ENCODE measurements around the gene CFAP99.
"Not testable (repeated sequence)": the region's sequence is repeated elsewhere in the genome, so short reads cannot be mapped to it uniquely, and the experiment has no call there.

CFAP99 gene

DNA sequence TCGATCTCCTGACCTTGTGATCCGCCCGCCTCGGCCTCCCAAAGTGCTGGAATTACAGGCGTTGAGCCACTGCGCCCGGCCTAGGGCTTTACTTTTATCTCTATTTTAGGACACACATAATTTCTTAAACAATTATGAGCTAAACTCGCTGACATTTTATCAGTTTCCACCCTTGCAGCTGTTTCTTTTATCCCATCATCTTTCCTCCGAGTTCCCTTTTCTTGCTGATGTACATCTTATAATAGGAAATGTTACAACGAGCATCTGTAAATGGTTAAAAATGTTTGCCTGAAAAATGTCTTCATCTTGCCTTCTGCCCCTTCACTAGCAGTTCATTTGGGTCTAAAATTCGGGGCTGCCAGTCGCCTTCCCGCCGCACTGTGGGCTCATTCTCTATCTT, 41.5 kb upstream of the CFAP99 start:
- DNase-seq (ENCODE audit: low spot score) = no peak
- TF ChIP-seq, protein P1, sequence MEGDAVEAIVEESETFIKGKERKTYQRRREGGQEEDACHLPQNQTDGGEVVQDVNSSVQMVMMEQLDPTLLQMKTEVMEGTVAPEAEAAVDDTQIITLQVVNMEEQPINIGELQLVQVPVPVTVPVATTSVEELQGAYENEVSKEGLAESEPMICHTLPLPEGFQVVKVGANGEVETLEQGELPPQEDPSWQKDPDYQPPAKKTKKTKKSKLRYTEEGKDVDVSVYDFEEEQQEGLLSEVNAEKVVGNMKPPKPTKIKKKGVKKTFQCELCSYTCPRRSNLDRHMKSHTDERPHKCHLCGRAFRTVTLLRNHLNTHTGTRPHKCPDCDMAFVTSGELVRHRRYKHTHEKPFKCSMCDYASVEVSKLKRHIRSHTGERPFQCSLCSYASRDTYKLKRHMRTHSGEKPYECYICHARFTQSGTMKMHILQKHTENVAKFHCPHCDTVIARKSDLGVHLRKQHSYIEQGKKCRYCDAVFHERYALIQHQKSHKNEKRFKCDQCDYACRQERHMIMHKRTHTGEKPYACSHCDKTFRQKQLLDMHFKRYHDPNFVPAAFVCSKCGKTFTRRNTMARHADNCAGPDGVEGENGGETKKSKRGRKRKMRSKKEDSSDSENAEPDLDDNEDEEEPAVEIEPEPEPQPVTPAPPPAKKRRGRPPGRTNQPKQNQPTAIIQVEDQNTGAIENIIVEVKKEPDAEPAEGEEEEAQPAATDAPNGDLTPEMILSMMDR (IDR thresholded peaks at IDR 0.05; ENCODE audit: extremely low read depth, missing control alignments) = no peak

DNA sequence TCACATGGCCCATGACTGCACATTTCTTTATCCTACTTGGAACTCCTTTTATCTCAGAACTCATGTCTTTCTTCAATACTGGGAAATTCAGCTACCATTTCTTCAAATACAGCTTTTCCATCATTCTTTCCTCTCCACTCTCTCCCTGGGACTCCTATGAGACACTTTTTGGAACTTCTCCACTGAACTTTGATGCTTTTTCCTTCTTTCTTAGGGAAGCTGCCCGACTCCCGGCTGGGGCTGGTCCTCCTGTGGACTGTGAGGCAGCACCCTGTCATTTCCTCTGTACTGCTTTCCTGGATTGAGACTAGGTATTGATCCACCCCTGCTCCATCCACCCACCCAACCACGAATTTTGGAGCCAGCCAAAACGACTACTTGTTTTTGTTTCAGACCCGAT, 40.4 kb upstream of the CFAP99 start:
- TF ChIP-seq, protein P1 (IDR thresholded peaks at IDR 0.05; ENCODE audit: extremely low read depth, missing control alignments) = no peak
- DNase-seq (ENCODE audit: low spot score) = no peak

DNA sequence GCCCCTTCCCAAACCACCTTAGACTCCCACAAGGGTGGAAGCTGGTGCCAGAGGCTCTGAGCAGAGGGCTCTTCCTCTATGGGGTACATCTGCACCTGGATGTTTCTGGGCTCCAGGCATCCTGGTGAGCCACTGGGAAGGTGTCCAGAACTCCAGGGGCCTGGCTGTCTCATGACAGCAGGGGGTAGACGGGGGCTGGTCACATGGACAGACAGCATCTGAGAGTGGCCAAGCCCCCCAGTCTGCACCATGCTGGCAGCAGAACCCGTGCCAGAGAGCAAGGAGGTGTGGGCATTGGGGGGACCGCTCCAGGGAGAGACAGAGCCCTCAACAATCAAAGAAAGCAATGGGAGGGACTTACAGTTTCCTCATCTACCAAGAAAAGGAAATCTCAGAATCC, 39.9 kb upstream of the CFAP99 start:
- no peak for DNase-seq (ENCODE audit: low spot score)
- TF ChIP-seq, protein P1 (IDR thresholded peaks at IDR 0.05; ENCODE audit: extremely low read depth, missing control alignments) = no peak

DNA sequence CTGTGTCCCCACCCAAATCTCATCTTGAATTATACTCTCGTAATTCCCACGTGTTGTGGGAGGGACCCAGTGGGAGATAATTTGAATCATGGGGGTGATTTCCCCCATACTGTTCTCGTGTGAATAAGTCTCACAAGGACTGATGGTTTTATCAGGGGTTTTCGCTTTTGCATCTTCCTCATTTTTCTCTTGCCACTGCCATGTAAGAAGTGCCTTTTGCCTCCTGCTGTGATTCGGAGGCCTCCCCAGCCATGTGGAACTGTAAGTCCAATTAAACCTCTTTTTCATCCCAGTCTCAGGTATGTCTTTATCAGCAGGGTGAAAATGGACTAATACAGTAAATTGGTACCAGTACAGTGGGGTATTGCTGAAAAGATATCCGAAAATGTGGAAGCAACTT, 38.2 kb upstream of the CFAP99 start:
- DNase-seq (ENCODE audit: low spot score) = not testable (repeated sequence)

DNA sequence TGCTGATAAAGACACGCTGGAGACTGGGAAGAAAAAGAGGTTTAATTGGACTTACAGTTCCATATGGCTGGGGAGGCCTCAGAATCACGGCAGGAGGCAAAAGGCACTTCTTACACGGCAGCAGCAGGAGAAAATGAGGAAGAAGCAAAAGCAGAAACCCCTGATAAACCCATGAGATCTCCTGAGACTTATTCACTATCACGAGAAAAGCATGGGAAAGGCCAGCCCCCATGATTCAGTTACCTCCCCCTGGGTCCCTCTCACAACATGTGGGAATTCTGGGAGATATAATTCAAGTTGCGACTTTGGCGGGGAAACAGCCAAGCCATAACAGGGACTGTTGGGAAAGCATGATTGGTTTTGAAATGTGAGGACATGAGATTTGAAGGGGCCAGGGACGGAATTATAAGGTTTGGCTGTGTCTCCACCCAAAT, 36.0 kb upstream of the CFAP99 start:
- not testable (repeated sequence) for DNase-seq (ENCODE audit: low spot score)

DNA sequence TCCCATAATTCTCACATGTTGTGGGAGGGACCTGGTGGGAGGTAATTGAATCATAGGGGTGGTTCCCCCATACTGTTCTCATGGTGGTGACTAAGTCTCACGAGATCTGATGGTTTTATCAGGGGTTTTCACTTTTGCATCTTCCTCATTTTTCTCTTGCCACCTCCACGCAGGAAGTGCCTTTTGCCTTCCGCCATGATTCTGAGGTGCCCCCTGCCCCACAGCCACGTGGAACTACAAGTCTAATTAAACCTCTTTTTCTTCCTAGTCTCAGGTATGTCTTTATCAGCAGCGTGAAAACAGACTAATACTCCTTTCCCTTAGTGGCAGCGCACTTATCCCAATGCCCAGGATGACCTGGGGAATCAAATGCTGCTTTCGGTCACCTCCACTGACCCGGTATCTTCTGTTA, 35.5 kb upstream of the CFAP99 start:
- not testable (repeated sequence) for DNase-seq (ENCODE audit: low spot score)

DNA sequence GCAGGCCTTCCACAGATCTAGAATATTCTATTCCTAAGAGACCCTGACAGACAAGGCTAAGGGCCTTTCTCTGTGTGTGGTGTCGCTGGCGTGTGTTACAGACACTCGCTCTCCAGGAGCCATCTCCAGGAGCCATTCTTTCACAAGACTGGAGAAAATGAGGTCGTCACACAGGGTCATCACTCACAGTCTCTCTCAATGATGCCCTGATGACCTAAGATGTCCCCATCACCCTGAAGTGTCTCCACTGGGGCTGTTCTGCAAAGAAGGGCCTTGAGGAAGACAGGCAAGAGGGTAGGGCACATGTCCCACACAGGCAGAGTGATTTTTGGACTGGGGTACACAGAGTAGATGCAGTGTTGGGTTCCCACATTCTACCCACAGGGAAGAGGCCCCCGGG, 35.0 kb upstream of the CFAP99 start:
- DNase-seq (ENCODE audit: low spot score) = no peak
- TF ChIP-seq, protein P1 (IDR thresholded peaks at IDR 0.05; ENCODE audit: extremely low read depth, missing control alignments) = no peak

DNA sequence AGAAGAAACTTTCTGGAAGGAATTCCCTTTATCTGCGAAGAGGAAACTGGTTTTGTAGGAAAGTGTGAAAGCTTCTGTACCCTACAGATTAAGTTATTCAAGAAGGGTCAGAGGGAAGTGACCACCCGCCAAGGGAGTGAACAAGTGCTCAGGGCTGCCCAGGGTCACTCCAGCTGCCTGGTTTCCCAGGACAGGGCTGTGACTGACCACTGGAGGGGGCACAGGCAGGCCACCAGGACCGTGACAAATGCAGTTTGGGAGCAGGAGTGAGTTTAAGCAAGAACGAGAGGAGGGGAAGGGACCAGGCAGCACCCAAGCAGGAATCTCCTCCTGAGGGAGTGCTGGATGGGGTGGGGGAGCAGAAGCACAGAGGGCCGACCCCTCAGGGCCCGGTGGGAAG, 34.5 kb upstream of the CFAP99 start:
- TF ChIP-seq, protein P1 (IDR thresholded peaks at IDR 0.05; ENCODE audit: extremely low read depth, missing control alignments) = no peak

DNA sequence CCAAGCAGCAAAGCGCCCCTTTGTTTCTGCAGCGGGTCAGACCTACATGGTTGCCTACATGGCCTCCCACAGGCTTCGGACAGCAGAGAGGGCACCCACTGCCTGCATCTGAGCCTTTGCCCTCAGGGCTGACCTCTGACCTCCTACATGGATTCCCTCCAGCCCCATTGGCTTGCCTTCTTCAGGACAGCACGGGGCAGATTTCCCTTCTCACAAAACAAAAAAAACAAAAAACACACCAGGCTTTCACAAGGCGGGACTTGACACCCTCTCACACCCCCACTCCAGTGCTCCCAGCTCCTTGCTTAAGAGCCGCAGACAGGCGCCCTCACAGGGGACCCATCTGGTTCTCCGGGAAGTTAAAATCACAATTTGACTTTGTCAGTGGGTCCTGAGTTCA, 33.2 kb upstream of the CFAP99 start:
- no peak for DNase-seq (ENCODE audit: low spot score)
- TF ChIP-seq, protein P1 (IDR thresholded peaks at IDR 0.05; ENCODE audit: extremely low read depth, missing control alignments) = no peak

More for the DNA sequence above, 34.5 kb upstream of the CFAP99 start:
- no peak for DNase-seq (ENCODE audit: low spot score)

Measured in GM20000 (cell line).